Astrocyte (in vitro differentiated cells and primary cell): ENCODE measurements around the gene NUPR2. TPM values are rescaled to one million over a fixed set of nuclear protein-coding genes. Genes with fewer than 3 reads are reported as not detected.

Source experiments
- DNase-seq: peaks from one replicate; pipeline ENCODE4 v3.0.0-alpha.2; 2010; ENCODE audit warnings: low read depth
- FAIRE-seq: peaks from 2 replicates; lab custom pipeline; 2011; peaks lifted over from hg19 to GRCh38; lab: Jason Lieb, UNC
- H2AFZ ChIP-seq: 2 replicates; pipeline ENCODE4 v1.6.0; 2012; ENCODE audit warnings: low read depth, low read length, inconsistent platforms
- H3K27ac ChIP-seq: 2 replicates; pipeline ENCODE4 v1.5.1; 2011; ENCODE audit warnings: low read depth, low read length, inconsistent platforms
- H3K27me3 ChIP-seq: 2 replicates; pipeline ENCODE4 v1.6.0; 2011; ENCODE audit warnings: low read length, inconsistent platforms; ENCODE audit not compliant: insufficient read depth
- H3K36me3 ChIP-seq: 2 replicates; pipeline ENCODE4 v1.5.1; 2011; ENCODE audit warnings: low read length, inconsistent platforms; ENCODE audit not compliant: insufficient read depth
- H3K4me1 ChIP-seq: 2 replicates; pipeline ENCODE4 v1.5.1; 2011; ENCODE audit warnings: low read length, inconsistent platforms; ENCODE audit not compliant: insufficient read depth
- H3K4me2 ChIP-seq: 2 replicates; pipeline ENCODE4 v1.6.0; 2012; ENCODE audit warnings: low read length, inconsistent platforms
- H3K4me3 ChIP-seq: 2 replicates; pipeline ENCODE4 v1.5.1; 2011; ENCODE audit warnings: low read depth, mild to moderate bottlenecking, low read length, inconsistent platforms; ENCODE audit not compliant: insufficient read depth
- H3K79me2 ChIP-seq: 2 replicates; pipeline ENCODE4 v1.6.0; 2012; ENCODE audit warnings: mild to moderate bottlenecking, low read length, inconsistent platforms; ENCODE audit not compliant: insufficient read depth
- H3K9ac ChIP-seq: 2 replicates; pipeline ENCODE4 v1.6.0; 2012; ENCODE audit warnings: mild to moderate bottlenecking, low read length, inconsistent platforms
- H3K9me3 ChIP-seq: 2 replicates; pipeline ENCODE4 v1.5.1; 2012; ENCODE audit warnings: low read depth, mild to moderate bottlenecking, low read length, inconsistent platforms; ENCODE audit not compliant: insufficient read depth
- H4K20me1 ChIP-seq: 2 replicates; pipeline ENCODE4 v1.6.0; 2012; ENCODE audit warnings: low read length, inconsistent platforms; ENCODE audit not compliant: insufficient read depth
- H3K27ac Mint-ChIP-seq: one replicate; pipeline ENCODE4 v1.8.0; 2021; ENCODE audit warnings: mild to moderate bottlenecking, mixed read lengths; ENCODE audit not compliant: unreplicated experiment
- H3K27me3 Mint-ChIP-seq: one replicate; pipeline ENCODE4 v1.8.0; 2021; ENCODE audit warnings: low read depth, mixed read lengths; ENCODE audit not compliant: unreplicated experiment
- H3K36me3 Mint-ChIP-seq: one replicate; pipeline ENCODE4 v1.8.0; 2021; ENCODE audit warnings: low read depth, mixed read lengths; ENCODE audit not compliant: unreplicated experiment
- H3K4me1 Mint-ChIP-seq: one replicate; pipeline ENCODE4 v1.8.0; 2021; ENCODE audit warnings: low read depth, mixed read lengths; ENCODE audit not compliant: unreplicated experiment
- H3K4me3 Mint-ChIP-seq: one replicate; pipeline ENCODE4 v1.8.0; 2021; ENCODE audit warnings: mild to moderate bottlenecking, moderate library complexity, mixed read lengths; ENCODE audit not compliant: unreplicated experiment
- H3K9me3 Mint-ChIP-seq: one replicate; pipeline ENCODE4 v1.8.0; 2021; ENCODE audit warnings: mild to moderate bottlenecking, mixed read lengths; ENCODE audit not compliant: unreplicated experiment
- CTCF ChIP-seq: IDR thresholded peaks from 2 replicates; pipeline ENCODE4 v1.5.1; 2011; ENCODE audit warnings: low read depth, mild to moderate bottlenecking, inconsistent platforms, low read length, moderate library complexity; ENCODE audit not compliant: insufficient read depth
- EZH2 ChIP-seq: IDR thresholded peaks from 2 replicates; pipeline ENCODE4 v1.6.1; 2012; ENCODE audit warnings: mild to moderate bottlenecking, low read length, inconsistent platforms; ENCODE audit not compliant: insufficient read depth
- total RNA-seq: library from RNA; stranded (reverse); gene quantifications from 2 replicates; pipeline ENCODE4 v1.2.1, GENCODE V29; 2021

NUPR2 gene
- total RNA-seq, 1 donor from 2014 or later = not detected

- Histone ChIP-seq H3K27me3 (no peaks in the 10 kb centered on the region), H3K79me2 (no peaks in the 10 kb centered on the region), H2AFZ (no peak overlapping the region), H3K4me1 (peaks cover 11% of the 10 kb centered on the region), H3K9ac (peak overlapping the region; percentile 48), H3K27ac (no peak overlapping the region), H3K9me3 (no peaks in the 10 kb centered on the region), H3K4me3 (no peak overlapping the region), H4K20me1 (peaks cover 11% of the 10 kb centered on the region), H3K4me2 (no peak overlapping the region), H3K36me3 (peaks cover 6% of the 10 kb centered on the region)
- Mint-ChIP-seq H3K27ac (peak overlapping the region; percentile 69), H3K4me1 (peaks cover 5% of the 10 kb centered on the region), H3K4me3 (no peak overlapping the region), H3K9me3 (no peaks in the 10 kb centered on the region), H3K36me3 (peaks cover 11% of the 10 kb centered on the region), H3K27me3 (no peaks in the 10 kb centered on the region)
- TF ChIP-seq CTCF (peak; percentile 64), EZH2 (no peak)
- FAIRE-seq (no peak), DNase-seq (peak; percentile 57)
Measured at GRCh38 chr7:56079450-56080185, 36.6 kb downstream of the NUPR2 start.

- Mint-ChIP-seq H3K36me3 (peaks cover 12% of the 10 kb centered on the region), H3K4me3 (no peak overlapping the region), H3K9me3 (no peaks in the 10 kb centered on the region), H3K4me1 (peaks cover 5% of the 10 kb centered on the region), H3K27ac (no peak overlapping the region), H3K27me3 (no peaks in the 10 kb centered on the region)
- Histone ChIP-seq H3K27ac (no peak overlapping the region), H3K9ac (no peak overlapping the region), H3K9me3 (no peaks in the 10 kb centered on the region), H3K4me3 (no peak overlapping the region), H3K4me1 (peaks cover 14% of the 10 kb centered on the region), H2AFZ (no peak overlapping the region), H3K4me2 (no peak overlapping the region), H3K27me3 (no peaks in the 10 kb centered on the region), H4K20me1 (peaks cover 13% of the 10 kb centered on the region), H3K36me3 (peaks cover 6% of the 10 kb centered on the region), H3K79me2 (no peaks in the 10 kb centered on the region)
- no peak for FAIRE-seq
- TF ChIP-seq EZH2 (no peak), CTCF (no peak)
- DNase-seq = no peak
Measured at GRCh38 chr7:56078196-56078595, 38.0 kb downstream of the NUPR2 start.

GRCh38 chr7:56077681-56078080 is 38.5 kb downstream of the NUPR2 start:
- no peak overlapping the region for H3K4me3 ChIP-seq
- no peaks in the 10 kb centered on the region for H3K9me3 ChIP-seq
- no peaks in the 10 kb centered on the region for H3K79me2 ChIP-seq
- no peak overlapping the region for H3K9ac ChIP-seq
- peaks cover 6% of the 10 kb centered on the region for H3K36me3 ChIP-seq
- Mint-ChIP-seq H3K4me1 (peaks cover 5% of the 10 kb centered on the region), H3K36me3 (peaks cover 14% of the 10 kb centered on the region), H3K27me3 (no peaks in the 10 kb centered on the region), H3K9me3 (no peaks in the 10 kb centered on the region), H3K4me3 (no peak overlapping the region), H3K27ac (no peak overlapping the region)
- no peak for DNase-seq
- H3K27ac ChIP-seq = no peak overlapping the region
- no peak overlapping the region for H2AFZ ChIP-seq
- FAIRE-seq = no peak
- peaks cover 14% of the 10 kb centered on the region for H3K4me1 ChIP-seq
- TF ChIP-seq CTCF (no peak), EZH2 (no peak)
- H3K4me2 ChIP-seq = no peak overlapping the region
- H4K20me1 ChIP-seq = peaks cover 13% of the 10 kb centered on the region
- no peaks in the 10 kb centered on the region for H3K27me3 ChIP-seq
